A549 (cell line): ENCODE data around the gene EMX1. TPM values are rescaled to one million over a fixed set of nuclear protein-coding genes. Genes with fewer than 3 reads are reported as not detected.

Source experiments
- ATAC-seq, 2 experiments: fragments of 200-7000 bp in 1 of 2; fragments of >200 bp in 1 of 2; cut with Nextera tagmentation in 1 of 2; cut with Tn5 transposase in 1 of 2; 3 replicates each; pipeline versions ENCODE4 v1.8.0 to v1.9.1; 2018 to 2020; ENCODE audit warnings: mild to moderate bottlenecking in 1 of 2, moderate library complexity in 1 of 2
- CTCF ChIA-PET: fragments of 300-600 bp; sonication (Branson Sonifier 250); formaldehyde crosslinking; extraction: SDS; loops from one replicate; lab custom pipeline; 2021; ENCODE audit warnings: antibody characterized with exemption, inconsistent platforms; lab: Yijun Ruan, JAX
- POLR2A ChIA-PET: fragments of 350-600 bp; formaldehyde crosslinking; extraction: SDS; loops from one replicate; lab custom pipeline; 2021; ENCODE audit warnings: antibody characterized with exemption, inconsistent platforms; lab: Yijun Ruan, JAX
- DNase-seq, 2 experiments: peaks; one replicate each; pipeline versions ENCODE4 v3.0.0 to v3.0.0-alpha.2; 2011 to 2016; ENCODE audit warnings: low read depth in 1 of 2, low spot score in 1 of 2
- FAIRE-seq: peaks from 2 replicates; lab custom pipeline; 2011; peaks lifted over from hg19 to GRCh38; lab: Jason Lieb, UNC
- H3K27ac ChIP-seq, 2 experiments: fragments of >200 bp; sonication (Bioruptor Twin); formaldehyde crosslinking; 3 replicates each; pipeline ENCODE4 v1.5.1; 2016 to 2017
- H3K4me1 ChIP-seq: fragments of >200 bp; sonication (Bioruptor Twin); formaldehyde crosslinking; 3 replicates; pipeline ENCODE4 v1.6.1; 2016
- H3K4me2 ChIP-seq: fragments of >200 bp; sonication (Bioruptor Twin); formaldehyde crosslinking; 3 replicates; pipeline ENCODE4 v1.6.1; 2016
- H3K4me3 ChIP-seq: fragments of >200 bp; sonication (Bioruptor Twin); formaldehyde crosslinking; 3 replicates; pipeline ENCODE4 v1.5.1; 2016
- H3K9me3 ChIP-seq: fragments of >200 bp; sonication (Bioruptor Twin); formaldehyde crosslinking; 3 replicates; pipeline ENCODE4 v1.6.1; 2016
- BHLHE40 ChIP-seq: IDR thresholded peaks from 2 replicates; pipeline ENCODE4 v1.6.1; 2012; ENCODE audit warnings: low read depth, low read length, inconsistent platforms
- CBX2 ChIP-seq: fragments of 200-600 bp; sonication (generic); IDR thresholded peaks from 2 replicates; pipeline ENCODE4 v1.6.1; 2016; ENCODE audit warnings: low read depth, mild to moderate bottlenecking, borderline replicate concordance
- CBX8 ChIP-seq: fragments of 200-600 bp; sonication (generic); IDR thresholded peaks from 2 replicates; pipeline ENCODE4 v1.6.1; 2016
- CEBPB ChIP-seq, 2 experiments: fragments of >200 bp in 1 of 2; sonication (Bioruptor Twin) in 1 of 2; formaldehyde crosslinking in 1 of 2; IDR thresholded peaks; 2 replicates each; pipeline ENCODE4 v1.6.1; 2012 to 2016
- CHD2 ChIP-seq: fragments of 150-350 bp; IDR thresholded peaks from 2 replicates; pipeline ENCODE4 v1.6.1; 2014; ENCODE audit warnings: low read length; ENCODE audit not compliant: partially characterized antibody
- FOSB ChIP-seq: fragments of 250-450 bp; sonication (Bioruptor Pico); IDR thresholded peaks from 2 replicates; pipeline ENCODE4 v1.5.0; 2020; ENCODE audit warnings: mild to moderate bottlenecking, moderate library complexity
- FOXS1 ChIP-seq: fragments of 250-450 bp; sonication (Bioruptor Pico); IDR thresholded peaks from 2 replicates; pipeline ENCODE4 v1.5.0; 2020; ENCODE audit warnings: mild to moderate bottlenecking, moderate library complexity
- GATA3 ChIP-seq: IDR thresholded peaks from 2 replicates; pipeline ENCODE4 v1.6.1; 2012; ENCODE audit warnings: borderline replicate concordance
- HOXA7 ChIP-seq: fragments of 250-450 bp; sonication (Bioruptor Pico); IDR thresholded peaks from 2 replicates; pipeline ENCODE4 v1.5.0; 2020; ENCODE audit warnings: mild to moderate bottlenecking, moderate library complexity
- HOXB5 ChIP-seq: fragments of 250-450 bp; sonication (Bioruptor Pico); IDR thresholded peaks from 2 replicates; pipeline ENCODE4 v1.5.0; 2020; ENCODE audit warnings: mild to moderate bottlenecking, moderate library complexity
- KDM1A ChIP-seq: fragments of 200-600 bp; sonication (generic); IDR thresholded peaks from 2 replicates; pipeline ENCODE4 v1.6.1; 2016; ENCODE audit warnings: low read depth, mild to moderate bottlenecking
- MAZ ChIP-seq: fragments of 150-350 bp; IDR thresholded peaks from 2 replicates; pipeline ENCODE4 v1.6.1; 2014; ENCODE audit warnings: antibody characterized with exemption, low read depth, low read length, borderline replicate concordance
- NFE2L2 ChIP-seq: fragments of 150-350 bp; conservative IDR thresholded peaks from 2 replicates; pipeline ENCODE4 v1.6.1; 2014; ENCODE audit warnings: low read length
- NR3C1 ChIP-seq: fragments of >200 bp; sonication (Bioruptor Twin); formaldehyde crosslinking; IDR thresholded peaks from 3 replicates; pipeline ENCODE4 v1.6.1; 2017
- POLR2A ChIP-seq: IDR thresholded peaks from 2 replicates; pipeline ENCODE4 v1.6.1; 2012; ENCODE audit warnings: mild to moderate bottlenecking, low read length
- POLR2AphosphoS2 ChIP-seq: conservative IDR thresholded peaks from 2 replicates; pipeline ENCODE4 v1.6.1; 2012; ENCODE audit warnings: low read length, improper control_type of control experiment, inconsistent platforms
- RAD21 ChIP-seq, 2 experiments: fragments of >200 bp in 1 of 2; sonication (Bioruptor Twin) in 1 of 2; formaldehyde crosslinking in 1 of 2; IDR thresholded peaks in 1 of 2; conservative IDR thresholded peaks in 1 of 2; 2 replicates in 1 of 2; 3 replicates in 1 of 2; pipeline ENCODE4 v1.6.1; 2012 to 2018; ENCODE audit warnings: inconsistent platforms in 1 of 2
- RCOR1 ChIP-seq: fragments of 150-350 bp; IDR thresholded peaks from 2 replicates; pipeline ENCODE4 v1.6.1; 2014; ENCODE audit warnings: antibody characterized with exemption, low read length, low read depth
- RFX5 ChIP-seq: fragments of 450-650 bp; IDR thresholded peaks from 2 replicates; pipeline ENCODE4 v1.7.1; 2014; ENCODE audit warnings: antibody characterized with exemption, mild to moderate bottlenecking, moderate library complexity
- WGBS: methylation state at CpG from one replicate; pipeline ENCODE4 v1.1.6; 2017; ENCODE audit errors: missing lambda C conversion rate; 5-methylcytosine and 5-hydroxymethylcytosine counted together
- polyA plus RNA-seq, 4 experiments: library from polyadenylated mRNA; depleted of rRNA in 3 of 4; stranded (reverse); fragments of >200 nt; fragmentation: RNase III in 1 of 4; extraction: RNeasy Plus Mini Kit Qiagen cat#74134 plus additional on column Dnase treatment in 1 of 4; gene quantifications; 2 replicates in 3 of 4; 3 replicates in 1 of 4; pipeline ENCODE4 v1.2.3, GENCODE V29; 2011 to 2017
- TF ChIP-seq, protein P1 (sequence below): fragments of 250-450 bp; sonication (Bioruptor Pico); IDR thresholded peaks from 2 replicates; pipeline ENCODE4 v1.5.0; 2020; ENCODE audit warnings: low read depth, mild to moderate bottlenecking, moderate library complexity
- TF ChIP-seq, protein P2 (sequence below): fragments of >200 bp; sonication (Bioruptor Twin); formaldehyde crosslinking; IDR thresholded peaks from 3 replicates; pipeline ENCODE4 v1.6.1; 2016
- TF ChIP-seq, protein P3 (sequence below): fragments of >200 bp; sonication (Bioruptor Twin); formaldehyde crosslinking; IDR thresholded peaks from 3 replicates; pipeline ENCODE4 v1.5.1; 2016

EMX1 gene
- polyA plus RNA-seq, 2 of the 4 experiments (the other 2 are of a cell fraction), result 0.05 TPM; not detected in 1

DNA sequence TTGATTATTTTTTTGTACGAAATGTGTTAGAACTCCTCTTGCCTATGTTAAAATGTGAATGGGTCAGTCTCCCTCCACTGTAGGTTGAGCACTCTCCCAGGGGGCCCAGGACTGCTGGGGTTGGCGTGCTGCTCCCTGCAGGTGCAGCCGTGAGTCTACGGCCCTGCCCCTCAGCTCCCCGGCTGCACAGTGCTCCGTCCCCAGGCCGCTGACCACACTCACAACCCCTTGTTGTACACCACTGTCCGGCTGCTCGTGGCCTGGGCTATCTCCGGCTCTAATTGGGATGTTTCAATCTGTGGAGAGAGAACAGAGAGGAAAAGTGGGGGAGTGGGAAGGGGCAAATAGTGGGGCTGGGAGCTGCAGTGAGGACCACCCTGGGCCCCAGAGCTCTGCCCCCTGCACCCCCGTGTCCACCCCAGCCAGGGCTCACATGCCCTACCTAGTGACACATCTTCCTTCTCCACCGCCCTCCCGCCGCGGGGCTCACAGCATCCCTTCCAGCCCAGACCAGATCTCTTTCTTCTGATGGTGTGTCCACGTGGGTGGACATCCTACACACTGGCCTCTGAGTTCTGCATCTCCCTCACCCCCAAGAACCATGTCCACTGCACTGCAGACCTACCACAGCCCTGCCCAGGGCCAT, 27.6 kb downstream of the EMX1 start:
- ChIA-PET POLR2A (no interaction called here), CTCF (interaction anchor here (0.8 to 2.7 kb wide), 5 partner anchors 11 to 57 kb away, joined by 3 to 11 read pairs (median 5); partner anchors contain the start of gene SPR)
- 90% methylated on average over 16 of the region's 16 CpGs for WGBS
- DNase-seq (no peak), FAIRE-seq (no peak), ATAC-seq (no peak)
- TF ChIP-seq CBX8 (no peak), POLR2A (no peak; the same call in 1 of the 2 replicates), HOXB5 (no peak), RCOR1 (no peak), BHLHE40 (no peak), FOXS1 (CRISPR knock-in tag) (no peak), MAZ (no peak), FOSB (CRISPR knock-in tag) (no peak), GATA3 (no peak), RAD21 (conservative IDR thresholded peaks at IDR 0.05 in 1 of 2, IDR thresholded peaks at IDR 0.05 in 1 of 2) (no peak), CEBPB (IDR thresholded peaks at IDR 0.05) (no peak)
- TF ChIP-seq, protein P1, sequence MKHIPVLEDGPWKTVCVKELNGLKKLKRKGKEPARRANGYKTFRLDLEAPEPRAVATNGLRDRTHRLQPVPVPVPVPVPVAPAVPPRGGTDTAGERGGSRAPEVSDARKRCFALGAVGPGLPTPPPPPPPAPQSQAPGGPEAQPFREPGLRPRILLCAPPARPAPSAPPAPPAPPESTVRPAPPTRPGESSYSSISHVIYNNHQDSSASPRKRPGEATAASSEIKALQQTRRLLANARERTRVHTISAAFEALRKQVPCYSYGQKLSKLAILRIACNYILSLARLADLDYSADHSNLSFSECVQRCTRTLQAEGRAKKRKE (CRISPR knock-in tag), result no peak
- no peak overlapping the region for H3K4me2 ChIP-seq
- no peak overlapping the region for H3K4me3 ChIP-seq
- no peak overlapping the region for H3K27ac ChIP-seq
- H3K4me1 ChIP-seq, result no peaks in the 10 kb centered on the region
- H3K9me3 ChIP-seq, result no peaks in the 10 kb centered on the region

DNA sequence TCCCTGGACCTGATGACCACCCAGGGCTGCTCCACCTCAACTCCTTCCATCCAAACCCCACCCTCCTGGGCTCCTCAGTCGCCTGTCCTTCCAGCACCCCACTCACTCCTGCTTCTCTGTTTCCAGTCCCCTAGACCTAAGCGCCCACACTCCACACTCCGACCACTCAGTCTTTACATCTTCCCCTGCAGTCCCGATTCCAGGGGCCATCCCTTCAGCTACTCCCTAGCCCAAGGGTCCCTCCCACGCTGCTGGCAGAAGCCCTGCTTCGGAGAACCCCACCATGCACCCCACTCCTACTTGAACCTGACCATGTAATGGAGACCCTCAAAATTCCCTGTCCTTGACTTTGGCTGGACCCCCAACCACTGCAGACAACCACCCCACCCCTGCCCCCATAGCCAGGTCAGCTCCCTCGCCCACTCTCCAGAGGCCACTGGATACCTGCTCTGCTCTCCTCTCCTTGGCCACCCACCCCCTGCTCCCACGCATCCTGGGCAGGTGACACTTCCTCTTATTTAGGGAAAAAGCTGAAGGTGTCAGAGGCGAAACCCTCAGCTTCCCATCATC, 28.2 kb downstream of the EMX1 start:
- Histone ChIP-seq H3K27ac (no peak overlapping the region), H3K4me3 (no peak overlapping the region), H3K9me3 (no peaks in the 10 kb centered on the region), H3K4me2 (no peak overlapping the region), H3K4me1 (no peaks in the 10 kb centered on the region)
- TF ChIP-seq NFE2L2 (no peak), CHD2 (no peak), POLR2AphosphoS2 (no peak), HOXA7 (no peak), NR3C1 (no peak), RFX5 (no peak), CBX2 (no peak), KDM1A (no peak)
- TF ChIP-seq, protein P2, sequence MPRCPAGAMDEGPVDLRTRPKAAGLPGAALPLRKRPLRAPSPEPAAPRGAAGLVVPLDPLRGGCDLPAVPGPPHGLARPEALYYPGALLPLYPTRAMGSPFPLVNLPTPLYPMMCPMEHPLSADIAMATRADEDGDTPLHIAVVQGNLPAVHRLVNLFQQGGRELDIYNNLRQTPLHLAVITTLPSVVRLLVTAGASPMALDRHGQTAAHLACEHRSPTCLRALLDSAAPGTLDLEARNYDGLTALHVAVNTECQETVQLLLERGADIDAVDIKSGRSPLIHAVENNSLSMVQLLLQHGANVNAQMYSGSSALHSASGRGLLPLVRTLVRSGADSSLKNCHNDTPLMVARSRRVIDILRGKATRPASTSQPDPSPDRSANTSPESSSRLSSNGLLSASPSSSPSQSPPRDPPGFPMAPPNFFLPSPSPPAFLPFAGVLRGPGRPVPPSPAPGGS, result no peak
- TF ChIP-seq, protein P3, sequence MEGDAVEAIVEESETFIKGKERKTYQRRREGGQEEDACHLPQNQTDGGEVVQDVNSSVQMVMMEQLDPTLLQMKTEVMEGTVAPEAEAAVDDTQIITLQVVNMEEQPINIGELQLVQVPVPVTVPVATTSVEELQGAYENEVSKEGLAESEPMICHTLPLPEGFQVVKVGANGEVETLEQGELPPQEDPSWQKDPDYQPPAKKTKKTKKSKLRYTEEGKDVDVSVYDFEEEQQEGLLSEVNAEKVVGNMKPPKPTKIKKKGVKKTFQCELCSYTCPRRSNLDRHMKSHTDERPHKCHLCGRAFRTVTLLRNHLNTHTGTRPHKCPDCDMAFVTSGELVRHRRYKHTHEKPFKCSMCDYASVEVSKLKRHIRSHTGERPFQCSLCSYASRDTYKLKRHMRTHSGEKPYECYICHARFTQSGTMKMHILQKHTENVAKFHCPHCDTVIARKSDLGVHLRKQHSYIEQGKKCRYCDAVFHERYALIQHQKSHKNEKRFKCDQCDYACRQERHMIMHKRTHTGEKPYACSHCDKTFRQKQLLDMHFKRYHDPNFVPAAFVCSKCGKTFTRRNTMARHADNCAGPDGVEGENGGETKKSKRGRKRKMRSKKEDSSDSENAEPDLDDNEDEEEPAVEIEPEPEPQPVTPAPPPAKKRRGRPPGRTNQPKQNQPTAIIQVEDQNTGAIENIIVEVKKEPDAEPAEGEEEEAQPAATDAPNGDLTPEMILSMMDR, result no peak
- CTCF ChIA-PET, result interaction anchor here (0.8 to 2.7 kb wide), 6 partner anchors 11 to 57 kb away, joined by 3 to 11 read pairs (median 4); no protein-coding TSS in a partner anchor
- POLR2A ChIA-PET, result no interaction called here
- WGBS, result 90% methylated on average over 9 of the region's 9 CpGs
- ATAC-seq (no peak), FAIRE-seq (no peak), DNase-seq (no peak)
